AG04450 (cell line): ENCODE results near the gene PCDHGB6. TPM values are rescaled to one million over a fixed set of nuclear protein-coding genes. Genes with fewer than 3 reads are reported as not detected.
"Not testable (repeated sequence)": the region's sequence is repeated elsewhere in the genome, so short reads cannot be mapped to it uniquely, and the experiment has no call there.

ENCODE experiments used
- CTCF ChIA-PET: fragments of 300-600, 350-600 bp; formaldehyde crosslinking; extraction: SDS; loops from one replicate; lab custom pipeline; 2022; ENCODE audit warnings: antibody characterized with exemption, inconsistent platforms; lab: Charles Lee
- POLR2A ChIA-PET: fragments of 350-600 bp; formaldehyde crosslinking; extraction: SDS; loops from one replicate; lab custom pipeline; 2021; ENCODE audit warnings: antibody characterized with exemption, inconsistent platforms; lab: Yijun Ruan, JAX
- DNase-seq: peaks from one replicate; pipeline ENCODE4 v3.0.0-alpha.2; 2011; ENCODE audit warnings: low read depth, low spot score
- H3K27ac ChIP-seq: one replicate; pipeline ENCODE4 v1.5.1; 2012; ENCODE audit warnings: low read depth, low read length, control low read depth
- H3K27me3 ChIP-seq: one replicate; pipeline ENCODE4 v1.6.0; 2012; ENCODE audit warnings: low read length; ENCODE audit not compliant: control insufficient read depth, insufficient read depth
- H3K4me3 ChIP-seq: 2 replicates; pipeline ENCODE4 v1.5.1; 2011; ENCODE audit warnings: mild to moderate bottlenecking, low read depth, low read length, control low read depth
- H3K9me3 ChIP-seq: 2 replicates; pipeline ENCODE4 v1.5.1; 2012; ENCODE audit warnings: low read length; ENCODE audit not compliant: control insufficient read depth, insufficient read depth
- polyA plus RNA-seq: library from polyadenylated mRNA; depleted of rRNA; stranded (reverse); fragments of >200 nt; gene quantifications from 2 replicates; pipeline ENCODE4 v1.2.3, GENCODE V29; 2011
- TF ChIP-seq, protein P1 (sequence below): IDR thresholded peaks from 2 replicates; pipeline ENCODE4 v1.5.1; 2011; ENCODE audit warnings: low read depth, low read length, control low read depth, inconsistent platforms

Gene PCDHGB6
- polyA plus RNA-seq, 1 experiment: 3.8 TPM

GRCh38 chr5:141422742-141423291 is 15.0 kb downstream of the PCDHGB6 start:
- ChIA-PET CTCF (interaction anchor here (2.1 to 7.6 kb wide), 3 partner anchors 135 to 145 kb away, joined by 5 to 106 read pairs (median 16); no protein-coding TSS in a partner anchor), POLR2A (no interaction called here)
- TF ChIP-seq, protein P1, sequence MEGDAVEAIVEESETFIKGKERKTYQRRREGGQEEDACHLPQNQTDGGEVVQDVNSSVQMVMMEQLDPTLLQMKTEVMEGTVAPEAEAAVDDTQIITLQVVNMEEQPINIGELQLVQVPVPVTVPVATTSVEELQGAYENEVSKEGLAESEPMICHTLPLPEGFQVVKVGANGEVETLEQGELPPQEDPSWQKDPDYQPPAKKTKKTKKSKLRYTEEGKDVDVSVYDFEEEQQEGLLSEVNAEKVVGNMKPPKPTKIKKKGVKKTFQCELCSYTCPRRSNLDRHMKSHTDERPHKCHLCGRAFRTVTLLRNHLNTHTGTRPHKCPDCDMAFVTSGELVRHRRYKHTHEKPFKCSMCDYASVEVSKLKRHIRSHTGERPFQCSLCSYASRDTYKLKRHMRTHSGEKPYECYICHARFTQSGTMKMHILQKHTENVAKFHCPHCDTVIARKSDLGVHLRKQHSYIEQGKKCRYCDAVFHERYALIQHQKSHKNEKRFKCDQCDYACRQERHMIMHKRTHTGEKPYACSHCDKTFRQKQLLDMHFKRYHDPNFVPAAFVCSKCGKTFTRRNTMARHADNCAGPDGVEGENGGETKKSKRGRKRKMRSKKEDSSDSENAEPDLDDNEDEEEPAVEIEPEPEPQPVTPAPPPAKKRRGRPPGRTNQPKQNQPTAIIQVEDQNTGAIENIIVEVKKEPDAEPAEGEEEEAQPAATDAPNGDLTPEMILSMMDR: no peak
- Histone ChIP-seq H3K27me3 (no peaks in the 10 kb centered on the region), H3K4me3 (no peak overlapping the region), H3K27ac (no peak overlapping the region), H3K9me3 (peaks cover 71% of the 10 kb centered on the region)
- DNase-seq: no peak

GRCh38 chr5:141427783-141428426 is 20.1 kb downstream of the PCDHGB6 start:
- ChIA-PET CTCF (interaction anchor here (1.4 to 7.2 kb wide), 2 partner anchors 131 to 136 kb away, joined by 7 to 94 read pairs; no protein-coding TSS in a partner anchor), POLR2A (no interaction called here)
- TF ChIP-seq, protein P1: no peak
- H3K27ac ChIP-seq: no peak overlapping the region
- H3K4me3 ChIP-seq: no peak overlapping the region
- no peak for DNase-seq
- H3K9me3 ChIP-seq: peaks cover 65% of the 10 kb centered on the region
- no peaks in the 10 kb centered on the region for H3K27me3 ChIP-seq

DNA sequence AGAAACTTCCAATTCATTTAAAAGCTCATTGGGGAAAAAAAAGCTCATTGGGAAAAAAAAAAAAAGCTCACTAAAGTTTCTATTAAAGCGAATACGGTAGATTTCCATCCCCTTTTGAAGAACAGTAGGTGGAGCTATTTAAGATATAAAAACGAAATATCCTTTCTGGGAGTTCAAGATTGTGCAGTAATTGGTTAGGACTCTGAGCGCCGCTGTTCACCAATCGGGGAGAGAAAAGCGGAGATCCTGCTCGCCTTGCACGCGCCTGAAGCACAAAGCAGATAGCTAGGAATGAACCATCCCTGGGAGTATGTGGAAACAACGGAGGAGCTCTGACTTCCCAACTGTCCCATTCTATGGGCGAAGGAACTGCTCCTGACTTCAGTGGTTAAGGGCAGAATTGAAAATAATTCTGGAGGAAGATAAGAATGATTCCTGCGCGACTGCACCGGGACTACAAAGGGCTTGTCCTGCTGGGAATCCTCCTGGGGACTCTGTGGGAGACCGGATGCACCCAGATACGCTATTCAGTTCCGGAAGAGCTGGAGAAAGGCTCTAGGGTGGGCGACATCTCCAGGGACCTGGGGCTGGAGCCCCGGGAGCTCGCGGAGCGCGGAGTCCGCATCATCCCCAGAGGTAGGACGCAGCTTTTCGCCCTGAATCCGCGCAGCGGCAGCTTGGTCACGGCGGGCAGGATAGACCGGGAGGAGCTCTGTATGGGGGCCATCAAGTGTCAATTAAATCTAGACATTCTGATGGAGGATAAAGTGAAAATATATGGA is 22.7 kb downstream of the PCDHGB6 start, which contains the start of gene PCDHGA12:
Gene PCDHGA12, plus strand, starts transcription at position 176 of the 782 bp plus-strand sequence. Its CDS starts 253 bp downstream, at position 429.
- CTCF ChIA-PET: interaction anchor here (0.5 to 7.2 kb wide), 27 partner anchors 9 to 186 kb away, joined by 3 to 94 read pairs (median 4); partner anchors contain the start of genes PCDHGA10, PCDHGA11, PCDHGB3 and PCDHGB5

GRCh38 chr5:141431286-141431685 is 23.5 kb downstream of the PCDHGB6 start:
- Histone ChIP-seq H3K27ac (peak overlapping the region; percentile 21), H3K9me3 (peaks cover 60% of the 10 kb centered on the region), H3K4me3 (no peak overlapping the region), H3K27me3 (no peaks in the 10 kb centered on the region)
- ChIA-PET POLR2A (no interaction called here), CTCF (interaction anchor here (0.8 to 7.2 kb wide), 10 partner anchors 10 to 136 kb away, joined by 3 to 94 read pairs (median 10); partner anchors contain the start of genes PCDHGA10 and PCDHGA11)
- DNase-seq: no peak
- TF ChIP-seq, protein P1: no peak

More for the DNA sequence above, 22.7 kb downstream of the PCDHGB6 start, which contains the start of gene PCDHGA12:
- H3K4me3 ChIP-seq: peak within 1 kb of the TSS; percentile 37
- TF ChIP-seq, protein P1: peak; percentile 43; the same call in 1 of the 2 replicates
- peak within 1 kb of the TSS; percentile 52 for H3K27ac ChIP-seq
- peaks cover 65% of the 10 kb centered on the region for H3K9me3 ChIP-seq
- POLR2A ChIA-PET: interaction anchor here (1.1 kb wide), 1 partner anchor 46 kb away, joined by 4 read pairs; no protein-coding TSS in a partner anchor
- DNase-seq: no peak
- no peaks in the 10 kb centered on the region for H3K27me3 ChIP-seq

GRCh38 chr5:141432308-141432707 is 24.5 kb downstream of the PCDHGB6 start:
- H3K27me3 ChIP-seq, H3K4me3 ChIP-seq, DNase-seq, POLR2A ChIA-PET, H3K27ac ChIP-seq: not testable (repeated sequence)
- H3K9me3 ChIP-seq: peaks cover 49% of the 10 kb centered on the region
- CTCF ChIA-PET: interaction anchor here (1.4 to 7.2 kb wide), 2 partner anchors 126 to 136 kb away, joined by 3 to 94 read pairs; no protein-coding TSS in a partner anchor

GRCh38 chr5:141432726-141433125 is 24.9 kb downstream of the PCDHGB6 start:
- H3K9me3 ChIP-seq: peaks cover 45% of the 10 kb centered on the region
- POLR2A ChIA-PET, H3K27me3 ChIP-seq, H3K27ac ChIP-seq, H3K4me3 ChIP-seq, DNase-seq: not testable (repeated sequence)
- CTCF ChIA-PET: interaction anchor here (1.4 to 7.2 kb wide), 2 partner anchors 126 to 136 kb away, joined by 3 to 94 read pairs; no protein-coding TSS in a partner anchor
